ENCODE results near the gene RFX6. TPM values are rescaled to one million over a fixed set of nuclear protein-coding genes. Genes with fewer than 3 reads are reported as not detected.
"Not testable (repeated sequence)": the region's sequence is repeated elsewhere in the genome, so short reads cannot be mapped to it uniquely, and the experiment has no call there.

Gene RFX6
- total RNA-seq, result not detected in 2 replicates

- DNase-seq (ENCODE audit: low read depth), result no peak
- H3K4me3 ChIP-seq (ENCODE audit: low read depth, low read length), result peak within 1 kb of the TSS; percentile 14
- no peaks in the 10 kb centered on the region for H3K36me3 ChIP-seq (ENCODE audit: control insufficient read depth, insufficient read depth, low read length)
- TF ChIP-seq CTCF (IDR thresholded peaks at IDR 0.05; ENCODE audit: insufficient read depth, low read length, poor library complexity, severe bottlenecking), result no peak
- H3K27me3 ChIP-seq (ENCODE audit: control insufficient read depth, insufficient read depth, low read length), result peaks cover 25% of the 10 kb centered on the region
Observed at GRCh38 chr6:116876635-116877611, at the start of gene RFX6. TSS of gene RFX6 (plus strand) at chr6:116877242. CDS start at chr6:116877276, 34 bp downstream.

GRCh38 chr6:116827561-116828240 is 49.3 kb upstream of the RFX6 start:
- DNase-seq (ENCODE audit: low read depth), result no peak
- no peak overlapping the region for H3K4me3 ChIP-seq (ENCODE audit: low read depth, low read length)
- no peaks in the 10 kb centered on the region for H3K27me3 ChIP-seq (ENCODE audit: control insufficient read depth, insufficient read depth, low read length)
- H3K36me3 ChIP-seq (ENCODE audit: control insufficient read depth, insufficient read depth, low read length), result no peaks in the 10 kb centered on the region
- TF ChIP-seq CTCF (IDR thresholded peaks at IDR 0.05; ENCODE audit: insufficient read depth, low read length, poor library complexity, severe bottlenecking), result no peak

GRCh38 chr6:116828983-116829382 is 48.1 kb upstream of the RFX6 start, which contains the start of gene GPRC6A:
TSS of gene GPRC6A (minus strand) at chr6:116829083. CDS start at chr6:116829013, 70 bp downstream.
- H3K27me3 ChIP-seq (ENCODE audit: control insufficient read depth, insufficient read depth, low read length), result no peaks in the 10 kb centered on the region
- no peak within 1 kb of the TSS for H3K4me3 ChIP-seq (ENCODE audit: low read depth, low read length)
- no peak for DNase-seq (ENCODE audit: low read depth)
- H3K36me3 ChIP-seq (ENCODE audit: control insufficient read depth, insufficient read depth, low read length), result no peaks in the 10 kb centered on the region
- no peak for TF ChIP-seq CTCF (IDR thresholded peaks at IDR 0.05; ENCODE audit: insufficient read depth, low read length, poor library complexity, severe bottlenecking)

- not testable (repeated sequence) for H3K36me3 ChIP-seq (ENCODE audit: control insufficient read depth, insufficient read depth, low read length); H3K4me3 ChIP-seq (ENCODE audit: low read depth, low read length); DNase-seq (ENCODE audit: low read depth); H3K27me3 ChIP-seq (ENCODE audit: control insufficient read depth, insufficient read depth, low read length)
Observed at GRCh38 chr6:116834526-116834925, 42.5 kb upstream of the RFX6 start.

- no peak for TF ChIP-seq CTCF (IDR thresholded peaks at IDR 0.05; ENCODE audit: insufficient read depth, low read length, poor library complexity, severe bottlenecking)
- H3K36me3 ChIP-seq (ENCODE audit: control insufficient read depth, insufficient read depth, low read length), result no peaks in the 10 kb centered on the region
- DNase-seq (ENCODE audit: low read depth), result no peak
- H3K4me3 ChIP-seq (ENCODE audit: low read depth, low read length), result no peak overlapping the region
- no peaks in the 10 kb centered on the region for H3K27me3 ChIP-seq (ENCODE audit: control insufficient read depth, insufficient read depth, low read length)
Observed at GRCh38 chr6:116836606-116837342, 40.3 kb upstream of the RFX6 start.

- no peak for TF ChIP-seq CTCF (IDR thresholded peaks at IDR 0.05; ENCODE audit: insufficient read depth, low read length, poor library complexity, severe bottlenecking)
- DNase-seq (ENCODE audit: low read depth), result peak; percentile 35
- Histone ChIP-seq H3K36me3 (ENCODE audit: control insufficient read depth, insufficient read depth, low read length) (no peaks in the 10 kb centered on the region), H3K4me3 (ENCODE audit: low read depth, low read length) (no peak overlapping the region), H3K27me3 (ENCODE audit: control insufficient read depth, insufficient read depth, low read length) (no peaks in the 10 kb centered on the region)
Observed at GRCh38 chr6:116840091-116840490, 37.0 kb upstream of the RFX6 start.
